ENCODE measurements around the gene IFI6. TPM values are rescaled to one million over a fixed set of nuclear protein-coding genes. Genes with fewer than 3 reads are reported as not detected.
"Not testable (repeated sequence)": the region's sequence is repeated elsewhere in the genome, so short reads cannot be mapped to it uniquely, and the experiment has no call there.

IFI6 gene
- total and polyA plus RNA-seq, 12 donors: 67.6 to 611 (median 209) TPM

DNA sequence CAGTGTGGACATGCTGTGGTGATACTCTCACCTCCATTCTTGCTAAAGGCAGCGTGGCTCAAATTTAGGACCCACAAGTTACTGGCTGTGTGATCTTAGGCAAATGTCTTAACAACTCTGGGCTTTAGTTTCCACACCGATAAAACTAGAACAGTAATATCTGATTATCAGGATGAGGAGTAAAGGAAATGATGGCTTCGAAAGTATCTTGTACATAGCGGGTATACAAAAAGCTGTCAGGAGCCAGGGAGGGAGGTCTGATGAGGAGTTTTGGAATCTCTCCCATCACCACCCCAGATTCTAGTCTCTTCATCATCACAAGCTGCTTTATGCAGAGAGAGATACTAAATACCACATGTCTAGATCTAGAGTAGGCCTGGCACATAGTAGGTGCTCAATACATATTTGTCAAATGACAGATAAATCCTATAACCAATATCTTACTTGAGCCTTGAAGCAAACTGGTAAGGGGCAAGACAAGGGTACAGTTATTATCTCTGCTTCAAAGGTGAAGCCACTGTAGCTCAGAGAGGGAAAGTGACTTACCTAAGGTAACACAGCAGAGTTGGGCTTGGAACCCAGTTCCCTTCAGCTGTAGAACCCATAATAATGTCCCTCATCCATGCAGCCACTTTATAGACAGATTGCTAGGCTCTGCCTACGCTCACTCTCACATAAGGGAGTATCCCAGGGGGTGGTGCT, 27.5 kb downstream of the IFI6 start:
- H3K36me3 ChIP-seq (replicated peaks in 1 of 2): no peaks in the 10 kb centered on the region
- H3K4me1 ChIP-seq (replicated peaks in 1 of 2): peaks cover 0 to 8% of the 10 kb centered on the region in 2 donors
- no peaks in the 10 kb centered on the region for H3K9me3 ChIP-seq (replicated peaks in 1 of 3)
- no peaks in the 10 kb centered on the region for H3K27me3 ChIP-seq
- TF ChIP-seq, protein P1, sequence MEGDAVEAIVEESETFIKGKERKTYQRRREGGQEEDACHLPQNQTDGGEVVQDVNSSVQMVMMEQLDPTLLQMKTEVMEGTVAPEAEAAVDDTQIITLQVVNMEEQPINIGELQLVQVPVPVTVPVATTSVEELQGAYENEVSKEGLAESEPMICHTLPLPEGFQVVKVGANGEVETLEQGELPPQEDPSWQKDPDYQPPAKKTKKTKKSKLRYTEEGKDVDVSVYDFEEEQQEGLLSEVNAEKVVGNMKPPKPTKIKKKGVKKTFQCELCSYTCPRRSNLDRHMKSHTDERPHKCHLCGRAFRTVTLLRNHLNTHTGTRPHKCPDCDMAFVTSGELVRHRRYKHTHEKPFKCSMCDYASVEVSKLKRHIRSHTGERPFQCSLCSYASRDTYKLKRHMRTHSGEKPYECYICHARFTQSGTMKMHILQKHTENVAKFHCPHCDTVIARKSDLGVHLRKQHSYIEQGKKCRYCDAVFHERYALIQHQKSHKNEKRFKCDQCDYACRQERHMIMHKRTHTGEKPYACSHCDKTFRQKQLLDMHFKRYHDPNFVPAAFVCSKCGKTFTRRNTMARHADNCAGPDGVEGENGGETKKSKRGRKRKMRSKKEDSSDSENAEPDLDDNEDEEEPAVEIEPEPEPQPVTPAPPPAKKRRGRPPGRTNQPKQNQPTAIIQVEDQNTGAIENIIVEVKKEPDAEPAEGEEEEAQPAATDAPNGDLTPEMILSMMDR (IDR thresholded peaks at IDR 0.05): no peak
- TF ChIP-seq POLR2A (IDR thresholded peaks at IDR 0.05): no peak
- no peak for DNase-seq
- WGBS, 4 donors: 78 to 89% (median 83%) methylated on average over 4 to 5 of the region's 5 CpGs
- no peak overlapping the region for H3K4me3 ChIP-seq
- no peak overlapping the region for H3K27ac ChIP-seq
- intact Hi-C loops (cut with DNase I): no loop called here

DNA sequence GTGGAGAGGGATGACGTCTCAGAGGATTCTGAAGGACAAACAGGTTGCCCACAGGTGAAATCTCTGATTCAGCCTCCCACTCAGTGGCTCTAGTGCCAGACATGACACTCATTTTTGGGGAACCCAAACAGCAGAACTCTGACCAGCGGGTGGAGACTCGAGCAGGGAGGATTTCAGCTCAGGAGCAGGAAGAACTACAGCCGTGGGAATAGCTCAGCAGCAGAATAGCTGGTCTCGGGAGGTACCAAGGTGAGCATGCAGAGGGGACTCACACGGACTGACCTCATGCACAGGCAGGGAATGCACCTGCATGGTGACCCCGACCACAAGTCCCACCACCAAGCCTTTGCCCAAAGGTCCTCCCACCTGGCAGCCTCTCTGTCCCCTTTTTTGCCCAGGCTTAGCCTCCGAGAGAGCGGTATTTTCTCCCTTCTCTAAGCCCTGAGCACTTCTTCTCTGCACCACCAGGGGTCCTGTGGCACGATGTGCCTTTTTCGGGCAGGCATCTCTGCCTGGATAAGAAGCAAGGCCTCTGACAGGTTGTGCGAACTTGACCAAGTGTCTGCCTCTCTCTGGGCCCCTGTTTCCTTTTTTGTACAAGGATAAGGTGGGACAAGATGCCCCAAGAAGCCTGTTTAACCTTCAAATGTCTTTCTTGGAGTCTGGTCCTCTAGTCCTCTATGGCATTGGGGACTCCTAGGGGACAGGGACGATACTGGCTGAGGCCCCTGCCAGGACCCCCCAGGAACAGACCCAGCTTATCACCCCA, 28.2 kb downstream of the IFI6 start:
- intact Hi-C loops (cut with DNase I): no loop called here
- peak in 6 of 7 donors; percentile 59 to 81 (median 75) for DNase-seq
- 26 to 35% (median 28%) methylated on average over 7 to 13 of the region's 13 CpGs for WGBS, 4 donors

DNA sequence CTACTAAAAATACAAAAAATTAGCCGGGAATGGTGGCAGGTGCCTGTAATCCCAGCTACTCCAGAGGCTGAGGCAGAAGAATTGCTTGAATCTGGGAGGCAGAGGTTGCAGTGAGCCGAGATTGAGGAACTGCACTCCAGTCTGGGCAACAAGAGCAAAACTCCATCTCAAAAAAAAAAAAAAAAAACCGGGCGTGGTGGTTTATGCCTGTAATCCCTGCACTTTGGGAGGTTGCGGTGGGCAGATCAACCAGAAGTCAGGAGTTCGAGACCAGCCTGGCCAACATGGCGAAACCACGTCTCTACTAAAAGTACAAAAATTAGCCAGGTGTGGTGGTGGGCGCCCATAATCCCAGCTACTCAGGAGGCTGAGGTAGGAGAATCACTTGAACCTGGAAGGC, 31.5 kb downstream of the IFI6 start:
- intact Hi-C loops (cut with DNase I); H3K4me1 ChIP-seq (replicated peaks in 1 of 2); H3K27me3 ChIP-seq; DNase-seq; H3K4me3 ChIP-seq; H3K27ac ChIP-seq; H3K9me3 ChIP-seq (replicated peaks in 1 of 3); H3K36me3 ChIP-seq (replicated peaks in 1 of 2): not testable (repeated sequence)
- 80 to 90% (median 86%) methylated on average over 9 of the region's 9 CpGs for WGBS, 4 donors

More for the DNA sequence above, 28.2 kb downstream of the IFI6 start:
- H3K4me1 ChIP-seq (replicated peaks in 1 of 2): peaks cover 0 to 6% of the 10 kb centered on the region in 2 donors
- H3K36me3 ChIP-seq (replicated peaks in 1 of 2): no peaks in the 10 kb centered on the region
- H3K27ac ChIP-seq: no peak overlapping the region
- TF ChIP-seq, protein P1 (IDR thresholded peaks at IDR 0.05): peak; percentile 74 to 82 (median 79)
- no peak for TF ChIP-seq POLR2A (IDR thresholded peaks at IDR 0.05)
- H3K27me3 ChIP-seq: no peaks in the 10 kb centered on the region
- no peaks in the 10 kb centered on the region for H3K9me3 ChIP-seq (replicated peaks in 1 of 3)
- H3K4me3 ChIP-seq: no peak overlapping the region

DNA sequence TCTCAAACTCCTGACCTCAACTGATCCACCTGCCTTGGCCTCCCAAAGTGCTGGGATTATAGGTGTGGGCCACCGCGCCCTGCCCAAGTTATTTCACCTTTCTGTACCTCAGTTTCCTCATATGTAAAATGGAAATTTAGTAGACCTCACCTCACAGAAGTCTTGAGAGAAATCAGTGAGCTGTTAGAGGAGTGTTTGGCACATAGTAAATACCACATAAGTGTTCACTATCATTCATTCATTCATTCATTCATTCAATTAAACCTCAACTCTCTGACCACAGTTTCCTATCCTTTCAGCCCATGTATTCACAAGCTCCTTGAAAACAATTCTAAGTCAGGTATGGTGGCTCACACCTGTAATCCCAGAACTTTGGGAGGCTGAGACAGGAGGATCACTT, 33.2 kb downstream of the IFI6 start:
- Histone ChIP-seq H3K9me3 (replicated peaks in 1 of 3) (no peaks in the 10 kb centered on the region), H3K4me1 (replicated peaks in 1 of 2) (peaks cover 0 to 6% of the 10 kb centered on the region in 2 donors), H3K4me3 (no peak overlapping the region), H3K36me3 (replicated peaks in 1 of 2) (no peaks in the 10 kb centered on the region), H3K27ac (no peak overlapping the region), H3K27me3 (peaks cover 5% of the 10 kb centered on the region)
- TF ChIP-seq POLR2A (IDR thresholded peaks at IDR 0.05): no peak
- TF ChIP-seq, protein P1 (IDR thresholded peaks at IDR 0.05): no peak
- WGBS, 4 donors: 90 to 96% (median 93%) methylated on average over 2 of the region's 2 CpGs
- no peak for DNase-seq
- intact Hi-C loops (cut with DNase I): no loop called here
